B cell (primary cell): ENCODE measurements around the gene CHMP1A. TPM values are rescaled to one million over a fixed set of nuclear protein-coding genes. Genes with fewer than 3 reads are reported as not detected.

Experiments used
- ATAC-seq: fragments of 200-7000 bp; cut with Tn5 transposase; one replicate; pipeline ENCODE4 v1.10.0; 2021; ENCODE audit warnings: low read depth, mild to moderate bottlenecking, moderate number of reproducible peaks, moderate library complexity
- CTCF ChIA-PET: fragments of 350-600 bp; sonication (Branson Sonifier 250); formaldehyde crosslinking; loops from one replicate; lab custom pipeline; 2021; ENCODE audit warnings: antibody characterized with exemption, inconsistent platforms; lab: Charles Lee
- POLR2A ChIA-PET: fragments of 350-600 bp; sonication (Branson Sonifier 250); formaldehyde crosslinking; loops from one replicate; lab custom pipeline; 2021; ENCODE audit warnings: antibody characterized with exemption; lab: Charles Lee
- DNase-seq: peaks from one replicate; pipeline ENCODE4 v3.0.0; 2013
- H2AFZ ChIP-seq: 2 replicates; pipeline ENCODE4 v1.6.1; 2012; ENCODE audit warnings: mild to moderate bottlenecking, low read depth, low read length; ENCODE audit not compliant: insufficient read depth, poor library complexity, severe bottlenecking
- H3K27ac ChIP-seq, 2 donors: 1 replicate in 1 of 2; 2 replicates in 1 of 2; pipeline ENCODE4 v1.5.1; 2012 to 2013; ENCODE audit warnings: low read length in 2 of 2, mild to moderate bottlenecking in 2 of 2, moderate library complexity in 1 of 2
- H3K27me3 ChIP-seq, 4 experiments: fragments of 200-600 bp in 1 of 4; sonication (generic) in 1 of 4; replicated peaks in 1 of 4; 1 replicate in 2 of 4; 2 replicates in 2 of 4; pipeline versions ENCODE4 v1.6.1 to v1.7.0; 2013 to 2016; ENCODE audit warnings: low read length in 3 of 4, mild to moderate bottlenecking in 2 of 4, mixed read lengths in 1 of 4, moderate library complexity in 1 of 4; ENCODE audit not compliant: insufficient read depth in 4 of 4, control insufficient read depth in 3 of 4; ENCODE audit errors: control extremely low read depth in 1 of 4
- H3K36me3 ChIP-seq, 2 experiments: replicated peaks in 1 of 2; 1 replicate in 1 of 2; 2 replicates in 1 of 2; pipeline versions ENCODE4 v1.6.1 to v1.7.1; 2013; ENCODE audit warnings: low read length in 1 of 2; ENCODE audit not compliant: insufficient read depth in 2 of 2, control insufficient read depth in 1 of 2; ENCODE audit errors: control extremely low read depth in 1 of 2, extremely low read depth in 1 of 2
- H3K4me1 ChIP-seq, 2 donors: fragments of 200-600 bp in 1 of 2; sonication (generic) in 1 of 2; 1 replicate in 1 of 2; 2 replicates in 1 of 2; pipeline versions ENCODE4 v1.5.1 to v1.6.1; 2013 to 2017; ENCODE audit warnings: low read length in 2 of 2; ENCODE audit not compliant: control insufficient read depth in 2 of 2, insufficient read depth in 2 of 2
- H3K4me2 ChIP-seq: replicated peaks from 2 replicates; pipeline ENCODE3; 2012; ENCODE audit warnings: mild to moderate bottlenecking, low read depth, low read length; ENCODE audit not compliant: poor library complexity, severe bottlenecking
- H3K4me3 ChIP-seq, 5 experiments: fragments of 200-600 bp in 1 of 5; sonication (generic) in 1 of 5; 1 replicate in 3 of 5; 2 replicates in 2 of 5; pipeline versions ENCODE4 v1.5.1 to v1.7.0; 2011 to 2016; ENCODE audit warnings: low read length in 4 of 5, mild to moderate bottlenecking in 4 of 5, low read depth in 2 of 5, control low read depth in 1 of 5, moderate library complexity in 1 of 5; ENCODE audit not compliant: insufficient read depth in 1 of 5; ENCODE audit errors: control extremely low read depth in 1 of 5, extremely low read depth in 1 of 5
- H3K79me2 ChIP-seq: fragments of 200-600 bp; sonication (generic); one replicate; pipeline ENCODE4 v1.6.0; 2016; ENCODE audit warnings: low read length; ENCODE audit not compliant: control insufficient read depth, insufficient read depth
- H3K9ac ChIP-seq: fragments of 200-600 bp; sonication (generic); 2 replicates; pipeline ENCODE4 v1.6.1; 2017; ENCODE audit warnings: mild to moderate bottlenecking, low read length, moderate library complexity
- H3K9me3 ChIP-seq, 3 donors: one replicate each; pipeline versions ENCODE4 v1.6.1 to v1.7.1; 2013; ENCODE audit warnings: low read length in 2 of 3; ENCODE audit not compliant: control insufficient read depth in 2 of 3, insufficient read depth in 1 of 3; ENCODE audit errors: control extremely low read depth in 1 of 3
- H4K20me1 ChIP-seq: 2 replicates; pipeline ENCODE4 v1.6.0; 2012; ENCODE audit warnings: mild to moderate bottlenecking, low read length; ENCODE audit not compliant: insufficient read depth, control insufficient read depth, poor library complexity, severe bottlenecking
- H3K27ac Mint-ChIP-seq: one replicate; pipeline ENCODE4 v1.8.0; 2021; ENCODE audit warnings: mixed read lengths
- H3K27me3 Mint-ChIP-seq: one replicate; pipeline ENCODE4 v1.8.0; 2021; ENCODE audit warnings: mixed read lengths
- H3K4me1 Mint-ChIP-seq: one replicate; pipeline ENCODE4 v1.8.0; 2021; ENCODE audit warnings: mixed read lengths
- H3K4me3 Mint-ChIP-seq: one replicate; pipeline ENCODE4 v1.8.0; 2021; ENCODE audit warnings: mixed read lengths
- H3K9me3 Mint-ChIP-seq: one replicate; pipeline ENCODE4 v1.8.0; 2022; ENCODE audit warnings: mixed read lengths; ENCODE audit not compliant: insufficient read depth
- CTCF ChIP-seq: fragments of 200-600 bp; IDR thresholded peaks from one replicate; pipeline ENCODE4 v1.8.0; 2022; ENCODE audit warnings: antibody characterized with exemption, mild to moderate bottlenecking
- EZH2 ChIP-seq: IDR thresholded peaks from 2 replicates; pipeline ENCODE4 v1.6.1; 2012; ENCODE audit warnings: borderline replicate concordance, low read depth, mild to moderate bottlenecking, moderate library complexity, low read length; ENCODE audit not compliant: insufficient read depth, poor library complexity, severe bottlenecking
- WGBS: methylation state at CpG from one replicate; pipeline ENCODE4 v1.1.5; 2013; ENCODE audit warnings: missing lambda C conversion rate; ENCODE audit not compliant: insufficient coverage; 5-methylcytosine and 5-hydroxymethylcytosine counted together
- intact Hi-C: fragments of 100-400 bp; cut with micrococcal nuclease; formaldehyde crosslinking; loops from one replicate; pipeline ENCODE4 v1.10.0; 2022
- polyA plus RNA-seq: library from polyadenylated mRNA; depleted of rRNA; stranded (reverse); fragments of >200 nt; gene quantifications from 2 replicates; pipeline ENCODE4 v1.2.3, GENCODE V29; 2012
- total RNA-seq, 2 donors: library from RNA; stranded (reverse); fragments of 120-200 nt in 1 of 2; gene quantifications; 1 replicate in 1 of 2; 2 replicates in 1 of 2; pipeline versions ENCODE4 v1.2.3 to v1.2.4, GENCODE V29; 2013 to 2022

Gene CHMP1A
- total and polyA plus RNA-seq, 2 donors (not counting 1 experiment from before 2014, with no cell fraction given), result 80.4 to 88.1 TPM

GRCh38 chr16:89613954-89614459 lies 43.5 kb downstream of the CHMP1A start:
- ATAC-seq (no peak), DNase-seq (no peak)
- Histone ChIP-seq H3K9ac (no peak overlapping the region), H3K79me2 (no peaks in the 10 kb centered on the region), H3K4me1 (peaks cover 0 to 8% of the 10 kb centered on the region in 2 donors), H2AFZ (no peak overlapping the region), H3K36me3 (no peaks in the 10 kb centered on the region), H3K27ac (no peak overlapping the region), H3K4me3 (no peak overlapping the region), H4K20me1 (no peaks in the 10 kb centered on the region), H3K9me3 (peaks cover 0 to 12% (median 0%) of the 10 kb centered on the region in 3 donors), H3K4me2 (no peak overlapping the region), H3K27me3 (peaks cover 0 to 4% (median 0%) of the 10 kb centered on the region in 4 experiments)
- TF ChIP-seq EZH2, result no peak
- TF ChIP-seq CTCF, result no peak
- Mint-ChIP-seq H3K27ac (no peak overlapping the region), H3K4me3 (no peak overlapping the region), H3K9me3 (no peaks in the 10 kb centered on the region), H3K27me3 (peaks cover 12% of the 10 kb centered on the region), H3K4me1 (peaks cover 9% of the 10 kb centered on the region)
- WGBS, result 95% methylated on average over 22 of the region's 22 CpGs
- ChIA-PET CTCF (interaction anchor here (1.1 to 3.2 kb wide), 3 partner anchors 28 to 250 kb away, joined by 3 to 11 read pairs (median 6); no protein-coding TSS in a partner anchor), POLR2A (no interaction called here)
- intact Hi-C loops, result no loop called here

GRCh38 chr16:89613231-89613953 lies 44.1 kb downstream of the CHMP1A start, which contains the start of gene DPEP1:
DPEP1 (plus strand) TSS chr16:89613642; CDS start chr16:89630411, 16,769 bp downstream.
- H3K79me2 ChIP-seq, result no peaks in the 10 kb centered on the region
- H3K4me1 ChIP-seq, result peaks cover 0 to 8% of the 10 kb centered on the region in 2 donors
- Mint-ChIP-seq H3K4me3 (no peak within 1 kb of the TSS), H3K27me3 (peaks cover 12% of the 10 kb centered on the region), H3K4me1 (peaks cover 9% of the 10 kb centered on the region), H3K27ac (no peak within 1 kb of the TSS), H3K9me3 (no peaks in the 10 kb centered on the region)
- H2AFZ ChIP-seq, result no peak within 1 kb of the TSS
- H3K27ac ChIP-seq, result no peak within 1 kb of the TSS
- CTCF ChIA-PET, result interaction anchor here (3.2 kb wide), 1 partner anchor 87 kb away, joined by 11 read pairs; no protein-coding TSS in a partner anchor
- TF ChIP-seq EZH2, result no peak
- no peak for TF ChIP-seq CTCF
- H3K4me2 ChIP-seq, result no peak within 1 kb of the TSS
- no peaks in the 10 kb centered on the region for H3K36me3 ChIP-seq
- H3K27me3 ChIP-seq, result peaks cover 0 to 4% (median 0%) of the 10 kb centered on the region in 4 experiments
- no peak within 1 kb of the TSS for H3K4me3 ChIP-seq
- WGBS, result 59% methylated on average over 18 of the region's 19 CpGs
- POLR2A ChIA-PET, result no interaction called here
- no peaks in the 10 kb centered on the region for H4K20me1 ChIP-seq
- no peak for DNase-seq
- ATAC-seq, result no peak
- no peak within 1 kb of the TSS for H3K9ac ChIP-seq
- intact Hi-C loops, result no loop called here
- peaks cover 0 to 12% (median 0%) of the 10 kb centered on the region in 3 donors for H3K9me3 ChIP-seq
